RWPE1 (cell line): Measurements from ENCODE around the gene TTC28.

Experiments
- CTCF ChIA-PET: fragments of 350-600 bp; sonication (Branson Sonifier 250); formaldehyde crosslinking; extraction: SDS; loops from one replicate; lab custom pipeline; 2021; lab: Yijun Ruan, JAX
- POLR2A ChIA-PET: fragments of 400-600 bp; formaldehyde crosslinking; extraction: SDS; loops from one replicate; lab custom pipeline; 2020; ENCODE audit warnings: antibody characterized with exemption; ENCODE audit not compliant: low non-redundant PET; lab: Yijun Ruan, JAX
- DNase-seq: peaks from one replicate; pipeline ENCODE4 v3.0.0; 2012; ENCODE audit warnings: low spot score
- H3K27ac ChIP-seq: fragments of 450-650 bp; 2 replicates; pipeline ENCODE4 v1.5.1; 2017
- TF ChIP-seq, protein P1 (sequence below): fragments of 450-650 bp; conservative IDR thresholded peaks from 2 replicates; pipeline ENCODE4 v1.5.1; 2017; ENCODE audit warnings: low read depth, mild to moderate bottlenecking

The TTC28 gene

DNA sequence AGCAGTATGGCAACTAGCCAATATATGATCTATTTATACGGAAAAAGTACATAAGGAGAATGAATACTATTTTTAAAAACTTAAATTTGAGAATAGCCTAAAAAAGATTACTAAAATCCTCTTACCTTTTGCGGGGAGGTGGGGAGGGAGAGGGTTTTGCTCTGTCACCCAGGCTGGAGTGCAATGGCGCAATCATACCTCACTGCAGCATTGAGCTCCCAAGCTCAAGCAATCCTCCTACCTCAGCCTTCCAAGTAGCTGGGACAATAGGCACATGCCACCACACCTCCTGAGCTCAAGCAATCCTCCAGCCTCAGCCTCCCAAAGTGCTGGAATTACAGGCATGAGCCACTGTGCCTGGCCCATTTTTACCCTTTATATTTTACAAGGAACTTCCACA, 82.0 kb downstream of the TTC28 start:
- no peak for DNase-seq
- no peak overlapping the region for H3K27ac ChIP-seq
- TF ChIP-seq, protein P1, sequence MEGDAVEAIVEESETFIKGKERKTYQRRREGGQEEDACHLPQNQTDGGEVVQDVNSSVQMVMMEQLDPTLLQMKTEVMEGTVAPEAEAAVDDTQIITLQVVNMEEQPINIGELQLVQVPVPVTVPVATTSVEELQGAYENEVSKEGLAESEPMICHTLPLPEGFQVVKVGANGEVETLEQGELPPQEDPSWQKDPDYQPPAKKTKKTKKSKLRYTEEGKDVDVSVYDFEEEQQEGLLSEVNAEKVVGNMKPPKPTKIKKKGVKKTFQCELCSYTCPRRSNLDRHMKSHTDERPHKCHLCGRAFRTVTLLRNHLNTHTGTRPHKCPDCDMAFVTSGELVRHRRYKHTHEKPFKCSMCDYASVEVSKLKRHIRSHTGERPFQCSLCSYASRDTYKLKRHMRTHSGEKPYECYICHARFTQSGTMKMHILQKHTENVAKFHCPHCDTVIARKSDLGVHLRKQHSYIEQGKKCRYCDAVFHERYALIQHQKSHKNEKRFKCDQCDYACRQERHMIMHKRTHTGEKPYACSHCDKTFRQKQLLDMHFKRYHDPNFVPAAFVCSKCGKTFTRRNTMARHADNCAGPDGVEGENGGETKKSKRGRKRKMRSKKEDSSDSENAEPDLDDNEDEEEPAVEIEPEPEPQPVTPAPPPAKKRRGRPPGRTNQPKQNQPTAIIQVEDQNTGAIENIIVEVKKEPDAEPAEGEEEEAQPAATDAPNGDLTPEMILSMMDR = no peak
- ChIA-PET CTCF (interaction anchor here (0.7 kb wide), 1 partner anchor 578 kb away, joined by 3 read pairs; no protein-coding TSS in a partner anchor), POLR2A (no interaction called here)

DNA sequence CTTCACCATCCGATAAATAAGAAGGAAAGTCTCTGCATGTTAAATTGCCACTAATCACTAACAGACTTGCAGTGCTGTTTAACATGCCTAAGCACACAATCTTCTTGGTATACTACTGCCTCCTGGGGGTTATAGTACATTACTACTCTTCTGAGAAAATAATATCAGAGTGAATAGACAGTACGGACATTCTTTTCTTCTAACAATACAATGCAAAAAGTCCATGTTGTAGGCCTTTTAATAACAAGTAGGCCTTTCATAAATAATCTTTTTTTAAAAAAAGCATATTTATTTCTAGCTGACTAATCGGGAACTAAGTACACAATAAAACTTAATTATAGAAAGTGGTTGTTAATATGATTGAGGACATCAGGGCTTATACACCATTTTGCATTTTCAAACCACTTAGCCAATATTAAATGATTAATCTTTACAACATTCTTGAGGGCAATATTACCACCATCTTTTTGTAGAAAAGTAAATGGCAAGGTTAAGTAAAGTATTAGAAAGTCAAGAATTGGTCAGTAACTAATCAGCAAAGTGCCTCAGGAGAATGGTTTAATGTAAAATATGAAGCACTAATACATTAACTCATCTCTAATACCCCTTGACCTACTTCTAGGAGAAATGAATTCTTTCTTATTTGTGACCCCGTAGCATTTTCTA, 84.7 kb downstream of the TTC28 start:
- ChIA-PET POLR2A (no interaction called here), CTCF (interaction anchor here (0.6 to 0.8 kb wide), 3 partner anchors 12 to 228 kb away, joined by 3 read pairs; no protein-coding TSS in a partner anchor)
- H3K27ac ChIP-seq = no peak overlapping the region
- DNase-seq = peak; percentile 29
- TF ChIP-seq, protein P1 = peak; percentile 78

DNA sequence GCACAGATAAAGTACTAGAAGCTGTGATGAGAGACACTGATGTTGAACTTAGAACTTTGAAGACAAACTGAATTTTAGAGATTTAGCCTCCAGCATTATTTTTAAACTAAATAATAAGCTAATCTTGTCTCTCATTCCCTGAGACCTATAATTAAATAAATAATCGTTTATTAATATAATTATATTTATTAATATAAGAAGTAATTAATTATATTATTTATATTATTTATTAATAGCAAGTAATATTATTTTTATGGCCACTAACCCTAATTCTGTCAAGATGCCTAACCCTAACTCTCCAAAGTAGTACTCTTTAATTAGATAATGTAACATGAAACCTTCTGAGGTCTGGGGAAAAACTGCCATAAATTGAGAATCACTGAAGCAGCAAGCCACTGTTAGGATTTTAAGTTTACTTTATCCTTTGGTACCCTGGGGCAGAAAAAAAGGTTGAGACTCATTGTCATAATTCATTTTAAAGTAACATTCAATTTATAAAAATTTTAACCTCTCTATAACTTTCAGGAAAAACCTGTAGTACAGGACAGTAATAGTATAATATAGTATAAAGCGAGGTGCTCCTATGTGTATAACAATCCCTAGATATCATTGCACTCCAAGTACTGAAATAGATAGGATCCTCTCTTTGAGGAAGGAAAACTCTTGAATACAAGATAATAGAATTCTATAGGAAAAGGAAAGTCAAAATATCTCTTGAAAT, 85.4 kb downstream of the TTC28 start:
- POLR2A ChIA-PET = no interaction called here
- DNase-seq = no peak
- H3K27ac ChIP-seq = no peak overlapping the region
- TF ChIP-seq, protein P1 = no peak
- CTCF ChIA-PET = interaction anchor here (0.8 to 1.2 kb wide), 2 partner anchors 109 to 543 kb away, joined by 3 to 5 read pairs; no protein-coding TSS in a partner anchor

DNA sequence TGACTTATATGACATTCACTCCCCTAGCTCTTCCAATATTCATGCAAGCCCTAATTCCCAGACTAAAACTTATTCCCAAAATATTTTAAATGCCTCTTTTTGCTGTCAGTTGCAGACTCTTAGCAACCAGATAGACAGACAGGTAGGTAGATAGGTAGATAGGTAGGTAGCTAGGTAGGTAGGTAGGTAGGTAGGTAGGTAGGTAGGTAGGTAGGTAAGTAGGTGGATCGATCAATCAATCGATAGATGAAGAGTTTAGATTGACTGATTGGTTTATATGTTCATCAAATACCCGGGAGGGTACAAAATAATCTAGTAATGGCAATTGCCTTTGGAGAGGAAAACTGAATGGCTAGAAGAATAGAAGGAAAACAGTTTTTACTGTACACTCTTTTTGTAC, 86.3 kb downstream of the TTC28 start:
- ChIA-PET CTCF (interaction anchor here (0.5 to 1.2 kb wide), 2 partner anchors 542 to 621 kb away, joined by 3 to 5 read pairs; no protein-coding TSS in a partner anchor), POLR2A (no interaction called here)
- TF ChIP-seq, protein P1 = no peak
- no peak overlapping the region for H3K27ac ChIP-seq
- no peak for DNase-seq

DNA sequence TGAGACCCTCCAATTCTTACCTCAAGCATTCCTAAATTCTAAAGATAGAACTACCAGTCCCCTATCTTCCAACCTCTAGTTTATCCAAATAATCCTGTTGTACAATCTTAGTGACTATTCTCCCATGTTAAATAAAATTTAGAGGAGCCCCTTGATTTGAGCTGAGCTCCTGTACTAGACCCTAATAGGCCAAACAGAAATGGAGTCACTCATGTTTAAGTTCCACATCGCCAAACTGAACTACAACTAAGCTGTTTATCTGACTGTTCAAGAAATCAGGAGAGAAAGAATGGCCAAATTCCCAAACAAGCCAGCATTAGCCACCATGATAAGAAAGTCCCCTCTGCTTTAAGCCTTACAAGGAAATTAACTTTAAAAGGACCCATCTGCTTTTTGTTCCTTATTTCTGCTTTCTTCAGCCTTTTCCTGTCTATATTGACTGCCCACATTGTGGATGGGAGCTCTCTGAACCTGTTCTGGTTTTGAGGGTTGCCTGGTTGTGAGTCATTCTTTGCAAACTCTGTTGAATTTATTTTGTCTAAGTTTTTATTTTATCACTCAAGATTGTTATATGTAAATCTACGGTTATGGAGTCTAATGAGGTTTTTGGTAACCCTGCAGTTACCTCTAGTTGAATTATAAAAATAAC, 90.4 kb downstream of the TTC28 start:
- CTCF ChIA-PET = interaction anchor here (1.0 kb wide), 1 partner anchor 451 kb away, joined by 3 read pairs; no protein-coding TSS in a partner anchor
- no peak for DNase-seq
- TF ChIP-seq, protein P1 = no peak
- no peak overlapping the region for H3K27ac ChIP-seq
- POLR2A ChIA-PET = no interaction called here

DNA sequence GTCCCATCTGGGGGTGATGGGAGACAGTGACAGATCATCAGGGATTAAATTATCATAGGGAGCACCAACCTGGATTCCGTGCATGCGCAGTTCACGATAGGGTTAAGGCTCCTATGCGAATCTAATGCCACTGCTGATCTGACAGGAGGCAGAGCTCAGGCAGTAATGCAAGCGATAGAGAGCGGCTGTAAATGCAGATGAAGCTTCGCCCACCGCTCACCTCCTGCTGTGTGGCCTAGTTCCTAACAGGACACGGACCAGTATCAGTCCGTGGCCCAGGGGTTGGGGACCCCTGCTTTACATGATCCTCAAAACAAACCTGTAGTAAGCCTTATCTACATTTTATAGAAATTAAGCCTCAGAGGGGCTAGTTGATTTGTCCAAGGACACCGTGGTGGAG, 94.3 kb downstream of the TTC28 start:
- TF ChIP-seq, protein P1 = no peak
- H3K27ac ChIP-seq = no peak overlapping the region
- POLR2A ChIA-PET = no interaction called here
- no peak for DNase-seq
- CTCF ChIA-PET = interaction anchor here (0.6 kb wide), 1 partner anchor 558 kb away, joined by 4 read pairs; no protein-coding TSS in a partner anchor
